ENCODE measurements around the gene ZNHIT2. TPM values are rescaled to one million over a fixed set of nuclear protein-coding genes. Genes with fewer than 3 reads are reported as not detected.

Gene ZNHIT2
- total and polyA plus RNA-seq, 10 of the 15 experiments (the other 5 are each of a cell fraction or from before 2014, with no cell fraction given) = 0.24 to 20.4 (median 15.5) TPM; not detected in 1

- peak; percentile 39; the same call in 1 of the 2 replicates for TF ChIP-seq E2F4 (IDR thresholded peaks at IDR 0.05; ENCODE audit: low read depth, low read length)
- peak; percentile 24 for TF ChIP-seq SMAD1 (IDR thresholded peaks at IDR 0.05; ENCODE audit: low read depth, partially characterized antibody)
- no peak for TF ChIP-seq ZNF622 (IDR thresholded peaks at IDR 0.05)
- peak; percentile 68 for TF ChIP-seq MEF2B (IDR thresholded peaks at IDR 0.05; ENCODE audit: partially characterized antibody, poor library complexity, severe bottlenecking)
- TF ChIP-seq PRDM15 (CRISPR knock-in tag; IDR thresholded peaks at IDR 0.05) = no peak
- TF ChIP-seq ZSCAN29 (IDR thresholded peaks at IDR 0.05) = peak; percentile 88
- peak; percentile 99 for TF ChIP-seq POLR2A (IDR thresholded peaks at IDR 0.05; ENCODE audit: low read depth, low read length)
- peak; percentile 92 for TF ChIP-seq POU2F2 (IDR thresholded peaks at IDR 0.05; ENCODE audit: borderline replicate concordance, low read depth, low read length)
- TF ChIP-seq, protein P1, sequence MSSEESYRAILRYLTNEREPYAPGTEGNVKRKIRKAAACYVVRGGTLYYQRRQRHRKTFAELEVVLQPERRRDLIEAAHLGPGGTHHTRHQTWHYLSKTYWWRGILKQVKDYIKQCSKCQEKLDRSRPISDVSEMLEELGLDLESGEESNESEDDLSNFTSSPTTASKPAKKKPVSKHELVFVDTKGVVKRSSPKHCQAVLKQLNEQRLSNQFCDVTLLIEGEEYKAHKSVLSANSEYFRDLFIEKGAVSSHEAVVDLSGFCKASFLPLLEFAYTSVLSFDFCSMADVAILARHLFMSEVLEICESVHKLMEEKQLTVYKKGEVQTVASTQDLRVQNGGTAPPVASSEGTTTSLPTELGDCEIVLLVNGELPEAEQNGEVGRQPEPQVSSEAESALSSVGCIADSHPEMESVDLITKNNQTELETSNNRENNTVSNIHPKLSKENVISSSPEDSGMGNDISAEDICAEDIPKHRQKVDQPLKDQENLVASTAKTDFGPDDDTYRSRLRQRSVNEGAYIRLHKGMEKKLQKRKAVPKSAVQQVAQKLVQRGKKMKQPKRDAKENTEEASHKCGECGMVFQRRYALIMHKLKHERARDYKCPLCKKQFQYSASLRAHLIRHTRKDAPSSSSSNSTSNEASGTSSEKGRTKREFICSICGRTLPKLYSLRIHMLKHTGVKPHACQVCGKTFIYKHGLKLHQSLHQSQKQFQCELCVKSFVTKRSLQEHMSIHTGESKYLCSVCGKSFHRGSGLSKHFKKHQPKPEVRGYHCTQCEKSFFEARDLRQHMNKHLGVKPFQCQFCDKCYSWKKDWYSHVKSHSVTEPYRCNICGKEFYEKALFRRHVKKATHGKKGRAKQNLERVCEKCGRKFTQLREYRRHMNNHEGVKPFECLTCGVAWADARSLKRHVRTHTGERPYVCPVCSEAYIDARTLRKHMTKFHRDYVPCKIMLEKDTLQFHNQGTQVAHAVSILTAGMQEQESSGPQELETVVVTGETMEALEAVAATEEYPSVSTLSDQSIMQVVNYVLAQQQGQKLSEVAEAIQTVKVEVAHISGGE (CRISPR knock-in tag; IDR thresholded peaks at IDR 0.05) = peak; percentile 99
- TF ChIP-seq, protein P2, sequence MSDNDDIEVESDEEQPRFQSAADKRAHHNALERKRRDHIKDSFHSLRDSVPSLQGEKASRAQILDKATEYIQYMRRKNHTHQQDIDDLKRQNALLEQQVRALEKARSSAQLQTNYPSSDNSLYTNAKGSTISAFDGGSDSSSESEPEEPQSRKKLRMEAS (IDR thresholded peaks at IDR 0.05; ENCODE audit: low read depth, low read length) = peak; percentile 15; the same call in 1 of the 2 replicates
- TF ChIP-seq ZNF24 (IDR thresholded peaks at IDR 0.05) = peak; percentile 84
- TF ChIP-seq, protein P3, sequence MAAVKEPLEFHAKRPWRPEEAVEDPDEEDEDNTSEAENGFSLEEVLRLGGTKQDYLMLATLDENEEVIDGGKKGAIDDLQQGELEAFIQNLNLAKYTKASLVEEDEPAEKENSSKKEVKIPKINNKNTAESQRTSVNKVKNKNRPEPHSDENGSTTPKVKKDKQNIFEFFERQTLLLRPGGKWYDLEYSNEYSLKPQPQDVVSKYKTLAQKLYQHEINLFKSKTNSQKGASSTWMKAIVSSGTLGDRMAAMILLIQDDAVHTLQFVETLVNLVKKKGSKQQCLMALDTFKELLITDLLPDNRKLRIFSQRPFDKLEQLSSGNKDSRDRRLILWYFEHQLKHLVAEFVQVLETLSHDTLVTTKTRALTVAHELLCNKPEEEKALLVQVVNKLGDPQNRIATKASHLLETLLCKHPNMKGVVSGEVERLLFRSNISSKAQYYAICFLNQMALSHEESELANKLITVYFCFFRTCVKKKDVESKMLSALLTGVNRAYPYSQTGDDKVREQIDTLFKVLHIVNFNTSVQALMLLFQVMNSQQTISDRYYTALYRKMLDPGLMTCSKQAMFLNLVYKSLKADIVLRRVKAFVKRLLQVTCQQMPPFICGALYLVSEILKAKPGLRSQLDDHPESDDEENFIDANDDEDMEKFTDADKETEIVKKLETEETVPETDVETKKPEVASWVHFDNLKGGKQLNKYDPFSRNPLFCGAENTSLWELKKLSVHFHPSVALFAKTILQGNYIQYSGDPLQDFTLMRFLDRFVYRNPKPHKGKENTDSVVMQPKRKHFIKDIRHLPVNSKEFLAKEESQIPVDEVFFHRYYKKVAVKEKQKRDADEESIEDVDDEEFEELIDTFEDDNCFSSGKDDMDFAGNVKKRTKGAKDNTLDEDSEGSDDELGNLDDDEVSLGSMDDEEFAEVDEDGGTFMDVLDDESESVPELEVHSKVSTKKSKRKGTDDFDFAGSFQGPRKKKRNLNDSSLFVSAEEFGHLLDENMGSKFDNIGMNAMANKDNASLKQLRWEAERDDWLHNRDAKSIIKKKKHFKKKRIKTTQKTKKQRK (IDR thresholded peaks at IDR 0.05; ENCODE audit: low read depth, low read length) = no peak
- TF ChIP-seq SMARCA5 (IDR thresholded peaks at IDR 0.05) = peak; percentile 90
- TF ChIP-seq ZNF207 (IDR thresholded peaks at IDR 0.05; ENCODE audit: borderline replicate concordance) = peak; percentile 99
- TF ChIP-seq HDGF (IDR thresholded peaks at IDR 0.05) = no peak
- TF ChIP-seq JUND (IDR thresholded peaks at IDR 0.05; ENCODE audit: low read depth, low read length) = no peak
- peak; percentile 83 for TF ChIP-seq RUNX3 (IDR thresholded peaks at IDR 0.05; ENCODE audit: low read length)
- peak; percentile 82 for TF ChIP-seq POLR2AphosphoS2 (IDR thresholded peaks at IDR 0.05; ENCODE audit: low read depth, low read length)
These were observed 21.3 kb downstream of the ZNHIT2 start, which contains the start of gene VPS51 (continued) for GRCh38 chr11:65095974-65096806.

Data from GM12878 (cell line).